GM18907 (cell line): ENCODE data around the gene CLMN.
"Not testable (repeated sequence)": the region's sequence is repeated elsewhere in the genome, so short reads cannot be mapped to it uniquely, and the experiment has no call there.

Experiments
- ATAC-seq: cut with Tn5 transposase; IDR thresholded peaks from one replicate; pipeline ENCODE4 v1.9.1; 2021; ENCODE audit warnings: mild to moderate bottlenecking, moderate library complexity; ENCODE audit not compliant: unreplicated experiment

CLMN gene

GRCh38 chr14:95144849-95145248 lies 174.9 kb downstream of the CLMN start:
- no peak for ATAC-seq

- ATAC-seq = peak; percentile 46
Measured at GRCh38 chr14:95143808-95144620, 175.7 kb downstream of the CLMN start.

GRCh38 chr14:95142208-95142607 lies 177.5 kb downstream of the CLMN start:
- ATAC-seq = no peak

- ATAC-seq = no peak
Measured at GRCh38 chr14:95141684-95142083, 178.0 kb downstream of the CLMN start.

- ATAC-seq = no peak
Measured at GRCh38 chr14:95140060-95140858, 179.4 kb downstream of the CLMN start.

GRCh38 chr14:95138876-95139275 lies 180.8 kb downstream of the CLMN start:
- ATAC-seq = no peak

- ATAC-seq = not testable (repeated sequence)
Measured at GRCh38 chr14:95138455-95138854, 181.3 kb downstream of the CLMN start.

GRCh38 chr14:95137804-95138167 lies 181.9 kb downstream of the CLMN start:
- ATAC-seq = no peak

- ATAC-seq = no peak
Measured at GRCh38 chr14:95137164-95137803, 182.4 kb downstream of the CLMN start.

GRCh38 chr14:95136631-95137030 lies 183.1 kb downstream of the CLMN start:
- no peak for ATAC-seq

- peak; percentile 66 for ATAC-seq
Measured at GRCh38 chr14:95134304-95134933, 185.3 kb downstream of the CLMN start.

GRCh38 chr14:95133282-95133681 lies 186.4 kb downstream of the CLMN start:
- no peak for ATAC-seq

GRCh38 chr14:95132760-95133159 lies 186.9 kb downstream of the CLMN start:
- ATAC-seq = no peak
